HG03060 (cell line): ENCODE data around the gene BLVRA.
"Not testable (repeated sequence)": the region's sequence is repeated elsewhere in the genome, so short reads cannot be mapped to it uniquely, and the experiment has no call there.

Experiments
- ATAC-seq: cut with Tn5 transposase; IDR thresholded peaks from one replicate; pipeline ENCODE4 v1.9.1; 2021; ENCODE audit warnings: low read depth, moderate number of reproducible peaks; ENCODE audit not compliant: unreplicated experiment

BLVRA gene

GRCh38 chr7:43758029-43758821, at the start of gene BLVRA:
Gene BLVRA, plus strand, starts transcription at chr7:43758680. Its CDS starts 12,479 bp downstream, at chr7:43771159.
- ATAC-seq: no peak

- ATAC-seq: no peak
Observed at GRCh38 chr7:43711503-43711902, 47.0 kb upstream of the BLVRA start.

- not testable (repeated sequence) for ATAC-seq
Observed at GRCh38 chr7:43715966-43716365, 42.5 kb upstream of the BLVRA start.

DNA sequence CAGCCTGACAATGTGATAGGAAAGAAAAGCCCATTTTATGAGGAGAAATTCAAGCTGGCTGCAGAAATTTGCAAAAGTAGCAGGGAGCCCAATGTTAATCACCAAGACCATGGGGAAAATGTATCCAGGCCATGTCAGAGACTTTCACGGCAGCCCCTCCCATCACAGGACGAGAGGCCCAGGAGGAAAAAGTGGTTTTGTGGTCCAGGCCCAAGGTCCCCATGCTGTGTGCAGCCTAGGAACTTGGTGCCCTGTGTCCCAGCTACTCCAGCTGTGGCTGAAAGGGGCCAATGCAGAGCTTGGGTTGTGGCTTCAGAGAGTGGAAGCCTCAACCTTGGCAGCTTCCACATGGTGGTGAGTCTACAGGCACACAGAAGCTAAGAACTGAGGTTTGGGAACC, 41.9 kb upstream of the BLVRA start:
- no peak for ATAC-seq

DNA sequence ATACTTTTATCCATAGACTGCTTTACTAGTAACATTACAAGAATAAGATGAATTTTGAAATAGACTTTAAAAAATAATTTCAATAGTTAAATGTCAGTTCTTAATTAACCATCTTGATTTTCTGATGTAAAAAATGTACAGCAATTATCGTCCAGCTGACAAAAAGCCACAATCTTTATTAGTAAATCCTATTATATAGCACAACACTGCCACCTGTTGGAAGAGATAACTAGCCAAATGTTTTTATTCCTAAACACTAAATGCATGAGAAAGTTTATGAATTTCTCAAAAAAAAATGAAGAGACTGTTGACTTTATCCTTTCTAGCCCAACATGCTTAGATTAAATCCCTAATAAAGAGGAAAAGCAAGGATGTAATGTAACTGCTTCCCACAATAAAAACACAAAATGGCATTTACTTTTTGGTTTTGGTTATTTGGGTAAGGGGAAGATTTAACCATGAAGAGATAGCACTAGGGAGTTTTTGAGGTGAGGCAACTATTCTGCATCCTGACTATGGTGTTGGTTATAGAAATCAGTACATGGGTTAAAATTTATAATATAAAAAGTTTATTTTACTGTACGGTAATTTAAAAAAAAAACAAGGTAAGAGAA, 37.2 kb upstream of the BLVRA start:
- no peak for ATAC-seq

- no peak for ATAC-seq
Observed at GRCh38 chr7:43723007-43723341, 35.5 kb upstream of the BLVRA start.

GRCh38 chr7:43725251-43725650, 33.2 kb upstream of the BLVRA start:
- no peak for ATAC-seq

GRCh38 chr7:43726466-43726865, 32.0 kb upstream of the BLVRA start:
- ATAC-seq: no peak

- no peak for ATAC-seq
Observed at GRCh38 chr7:43727003-43727402, 31.5 kb upstream of the BLVRA start.

GRCh38 chr7:43727494-43727893, 31.0 kb upstream of the BLVRA start:
- no peak for ATAC-seq

DNA sequence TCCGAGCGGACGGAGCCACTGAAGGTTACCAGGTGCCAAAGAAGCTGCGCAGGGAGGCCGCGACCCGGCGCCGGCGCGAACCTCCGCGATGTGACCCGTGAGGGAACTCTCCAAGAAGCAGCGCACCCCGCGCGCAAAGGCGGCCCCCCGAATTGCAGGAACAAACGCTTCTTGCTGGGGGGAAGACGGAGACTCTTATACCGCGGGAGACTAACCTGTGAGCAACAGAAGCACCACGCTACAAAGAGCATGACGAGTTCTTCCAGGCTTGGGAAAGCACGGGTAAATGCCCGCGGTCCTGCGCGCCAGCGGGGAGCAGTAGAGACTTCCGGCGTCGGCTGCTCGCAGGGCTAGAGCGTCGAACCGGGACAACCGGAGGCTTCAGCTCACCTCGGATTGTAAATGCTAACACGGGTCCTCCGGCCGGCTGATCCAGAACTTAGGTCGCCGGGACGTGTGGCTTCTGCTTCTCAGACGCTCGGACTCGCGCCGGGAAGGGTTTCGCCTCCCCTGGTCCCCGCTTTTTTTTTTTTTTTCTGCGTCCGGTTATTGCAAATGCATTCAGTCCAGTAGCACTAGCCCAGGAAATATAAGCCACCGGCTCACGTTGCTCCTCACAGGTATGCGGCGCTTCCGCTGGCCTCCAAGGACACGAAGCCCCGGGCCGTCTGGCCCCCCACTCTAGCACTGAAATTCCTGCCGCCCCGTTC, 29.1 kb upstream of the BLVRA start, which contains the start of gene COA1:
TSS of gene COA1 (minus strand) at position 310 of the 710 bp plus-strand sequence. CDS start 80,909 bp downstream, outside the sequence.
- ATAC-seq: peak; percentile 70

- no peak for ATAC-seq
Observed at GRCh38 chr7:43729924-43730248, 28.6 kb upstream of the BLVRA start.

- ATAC-seq: not testable (repeated sequence)
Observed at GRCh38 chr7:43731494-43731893, 27.0 kb upstream of the BLVRA start.

- not testable (repeated sequence) for ATAC-seq
Observed at GRCh38 chr7:43734575-43735332, 23.7 kb upstream of the BLVRA start.

GRCh38 chr7:43735403-43735801, 23.1 kb upstream of the BLVRA start:
- no peak for ATAC-seq

DNA sequence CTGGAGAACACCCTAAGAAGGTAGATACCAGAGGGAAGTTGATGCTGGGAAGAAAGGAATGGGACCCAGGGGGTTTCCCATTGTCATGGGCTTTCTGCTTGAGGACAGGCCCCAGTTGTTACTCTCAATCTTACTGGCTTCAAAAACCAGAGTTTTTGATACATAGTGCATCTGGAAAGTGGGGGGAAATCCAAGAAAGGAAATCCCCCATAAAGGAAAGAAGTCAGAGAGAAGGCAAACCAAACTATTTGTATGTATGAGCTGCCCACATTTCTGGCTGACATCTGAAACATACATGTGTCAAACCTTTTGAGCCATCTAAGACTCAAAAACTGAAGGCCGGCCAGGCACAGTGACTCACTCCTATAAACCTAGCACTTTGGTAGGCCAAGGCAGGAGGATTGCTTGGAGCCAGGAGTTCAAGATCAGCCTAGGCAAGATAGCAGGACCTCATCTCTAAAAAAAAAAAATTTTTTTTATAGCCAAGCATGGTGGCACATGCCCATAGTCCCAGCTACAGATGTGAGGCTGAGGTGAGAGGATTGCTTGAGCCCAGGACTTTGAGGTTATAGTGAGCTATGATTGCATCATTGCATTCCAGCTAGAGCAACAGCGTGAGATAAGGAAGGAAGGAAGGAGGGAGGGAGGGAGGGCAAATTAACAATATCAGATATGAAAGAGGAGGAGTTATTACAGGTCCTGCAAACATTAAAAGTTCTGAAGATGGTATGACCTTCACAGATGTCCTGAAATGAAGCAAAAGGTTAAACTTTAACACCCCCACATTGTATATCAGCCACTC, 22.5 kb upstream of the BLVRA start:
- ATAC-seq: peak; percentile 65

DNA sequence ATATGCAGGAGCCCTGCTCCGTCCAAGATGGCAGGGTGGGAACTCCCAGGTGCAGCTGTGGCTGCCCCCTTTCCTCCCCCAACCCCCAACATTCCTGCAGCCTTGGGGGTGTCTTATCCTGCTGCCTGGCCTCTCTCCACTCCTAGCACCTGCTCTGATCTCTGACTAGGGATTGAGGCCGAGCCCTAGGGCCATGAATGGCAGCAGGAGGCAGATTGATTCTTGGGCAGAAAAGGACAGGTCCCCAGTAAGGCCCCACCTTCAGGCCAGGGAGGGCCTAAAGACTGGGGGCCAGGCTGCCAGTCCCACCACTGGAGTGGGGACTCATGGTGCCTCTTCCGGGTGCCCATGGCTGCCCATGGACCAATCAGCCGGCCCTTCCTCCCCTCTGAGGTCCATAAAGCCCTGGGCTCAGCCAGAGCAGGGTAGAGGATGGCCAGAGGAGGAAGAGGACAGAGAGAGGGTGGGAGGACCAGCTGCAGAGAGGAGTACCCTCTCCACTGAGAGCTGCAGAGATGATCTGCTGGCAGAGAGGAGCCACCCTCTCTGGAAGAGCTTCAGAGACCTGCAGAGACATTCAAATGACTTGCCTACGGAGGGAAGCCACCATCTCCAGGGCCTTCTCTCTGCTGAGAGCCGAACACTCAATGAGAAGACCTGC, 20.9 kb upstream of the BLVRA start:
- no peak for ATAC-seq

- no peak for ATAC-seq
Observed at GRCh38 chr7:43742692-43743091, 15.8 kb upstream of the BLVRA start.

- no peak for ATAC-seq
Observed at GRCh38 chr7:43747328-43748105, 11.0 kb upstream of the BLVRA start.
